Hepatocyte (in vitro differentiated cells): ENCODE measurements around the gene ZMIZ2.

Experiments
- CTCF ChIP-seq: fragments of 200-600 bp; sonication (generic); IDR thresholded peaks from 2 replicates; pipeline ENCODE4 v1.5.1; 2016; ENCODE audit warnings: antibody characterized with exemption, mild to moderate bottlenecking; ENCODE audit not compliant: poor library complexity
- EZH2 ChIP-seq: fragments of 200-600 bp; sonication (generic); IDR thresholded peaks from 2 replicates; pipeline ENCODE4 v1.6.1; 2016; ENCODE audit warnings: antibody characterized with exemption, mild to moderate bottlenecking, borderline replicate concordance
- EZH2phosphoT487 ChIP-seq: fragments of 200-600 bp; sonication (generic); IDR thresholded peaks from one replicate; pipeline ENCODE4 v1.6.1; 2018; ENCODE audit warnings: antibody characterized with exemption, mild to moderate bottlenecking, low read depth, moderate library complexity; ENCODE audit not compliant: unreplicated experiment, severe bottlenecking

- no peak for TF ChIP-seq CTCF
- TF ChIP-seq EZH2, result no peak
- no peak for TF ChIP-seq EZH2phosphoT487
These were observed 17.8 kb downstream of the ZMIZ2 start for GRCh38 chr7:44766416-44766801.
